GM12874 (cell line): ENCODE measurements around the gene CCR6.

Experiments
- TF ChIP-seq, protein P1 (sequence below): IDR thresholded peaks from 2 replicates; pipeline ENCODE4 v1.5.1; 2011; ENCODE audit warnings: low read depth, mild to moderate bottlenecking, control low read depth, low read length, moderate library complexity; ENCODE audit not compliant: insufficient read depth

The CCR6 gene

GRCh38 chr6:167089243-167090142 lies 33.4 kb upstream of the CCR6 start:
- TF ChIP-seq, protein P1, sequence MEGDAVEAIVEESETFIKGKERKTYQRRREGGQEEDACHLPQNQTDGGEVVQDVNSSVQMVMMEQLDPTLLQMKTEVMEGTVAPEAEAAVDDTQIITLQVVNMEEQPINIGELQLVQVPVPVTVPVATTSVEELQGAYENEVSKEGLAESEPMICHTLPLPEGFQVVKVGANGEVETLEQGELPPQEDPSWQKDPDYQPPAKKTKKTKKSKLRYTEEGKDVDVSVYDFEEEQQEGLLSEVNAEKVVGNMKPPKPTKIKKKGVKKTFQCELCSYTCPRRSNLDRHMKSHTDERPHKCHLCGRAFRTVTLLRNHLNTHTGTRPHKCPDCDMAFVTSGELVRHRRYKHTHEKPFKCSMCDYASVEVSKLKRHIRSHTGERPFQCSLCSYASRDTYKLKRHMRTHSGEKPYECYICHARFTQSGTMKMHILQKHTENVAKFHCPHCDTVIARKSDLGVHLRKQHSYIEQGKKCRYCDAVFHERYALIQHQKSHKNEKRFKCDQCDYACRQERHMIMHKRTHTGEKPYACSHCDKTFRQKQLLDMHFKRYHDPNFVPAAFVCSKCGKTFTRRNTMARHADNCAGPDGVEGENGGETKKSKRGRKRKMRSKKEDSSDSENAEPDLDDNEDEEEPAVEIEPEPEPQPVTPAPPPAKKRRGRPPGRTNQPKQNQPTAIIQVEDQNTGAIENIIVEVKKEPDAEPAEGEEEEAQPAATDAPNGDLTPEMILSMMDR, result no peak

DNA sequence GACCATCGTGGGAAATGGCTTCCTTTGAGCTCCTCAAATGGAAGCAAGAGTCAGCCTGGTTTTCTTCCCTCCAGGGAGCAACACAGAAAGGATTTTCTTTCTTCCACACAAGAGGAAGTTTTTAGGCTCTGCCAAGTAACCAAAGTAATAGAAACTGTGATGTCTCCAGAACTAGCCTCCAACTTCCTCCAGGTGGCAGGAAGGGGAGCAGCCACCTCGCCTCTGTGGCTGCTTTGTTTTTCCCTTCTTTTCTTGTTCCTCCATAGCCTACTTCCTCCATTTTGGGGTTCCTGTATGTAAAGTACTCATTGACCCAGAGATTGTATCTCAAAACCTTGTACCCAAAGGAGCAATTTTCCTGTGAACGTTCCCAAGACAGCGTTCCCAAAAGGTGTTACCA lies 32.7 kb upstream of the CCR6 start:
- TF ChIP-seq, protein P1, result no peak

DNA sequence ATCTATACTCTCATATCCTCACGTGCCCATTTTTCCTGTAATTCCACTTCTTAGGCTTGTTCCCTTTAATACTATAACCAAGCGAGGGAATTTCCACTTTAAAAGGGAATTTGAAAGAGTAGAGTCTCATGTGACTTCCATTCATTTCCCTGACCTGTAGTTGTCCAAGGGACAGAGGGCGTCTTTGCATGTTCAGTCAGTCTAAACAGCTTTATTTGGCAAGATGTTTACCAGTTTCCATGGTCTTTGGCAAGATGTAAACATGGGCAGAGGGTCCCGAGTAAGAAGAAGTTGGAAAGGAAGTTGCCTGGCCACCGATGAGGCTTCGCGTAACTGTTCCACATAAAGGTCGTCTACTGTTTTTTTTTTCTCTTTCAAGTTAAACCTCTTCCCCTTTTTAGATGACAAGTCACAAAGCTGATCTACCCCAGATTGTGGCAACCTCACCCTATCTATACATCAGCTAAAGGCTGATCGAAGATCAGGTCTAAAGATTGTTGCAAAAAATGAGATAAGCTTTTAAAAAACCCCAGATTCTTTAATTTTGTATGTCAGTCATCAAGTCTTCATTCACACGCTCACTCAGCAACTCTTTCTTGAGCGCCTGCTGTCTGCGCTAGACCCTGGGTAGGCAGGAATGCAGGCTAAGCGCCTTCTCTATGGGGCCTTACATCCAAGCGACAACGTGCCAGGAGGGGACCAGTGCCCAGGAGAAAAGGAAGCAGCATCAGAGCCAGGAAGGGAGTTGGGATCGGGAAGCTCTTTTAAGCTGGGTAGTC lies 31.7 kb upstream of the CCR6 start:
- TF ChIP-seq, protein P1, result no peak

- TF ChIP-seq, protein P1, result no peak
These were observed 31.1 kb upstream of the CCR6 start for GRCh38 chr6:167091805-167092107.

DNA sequence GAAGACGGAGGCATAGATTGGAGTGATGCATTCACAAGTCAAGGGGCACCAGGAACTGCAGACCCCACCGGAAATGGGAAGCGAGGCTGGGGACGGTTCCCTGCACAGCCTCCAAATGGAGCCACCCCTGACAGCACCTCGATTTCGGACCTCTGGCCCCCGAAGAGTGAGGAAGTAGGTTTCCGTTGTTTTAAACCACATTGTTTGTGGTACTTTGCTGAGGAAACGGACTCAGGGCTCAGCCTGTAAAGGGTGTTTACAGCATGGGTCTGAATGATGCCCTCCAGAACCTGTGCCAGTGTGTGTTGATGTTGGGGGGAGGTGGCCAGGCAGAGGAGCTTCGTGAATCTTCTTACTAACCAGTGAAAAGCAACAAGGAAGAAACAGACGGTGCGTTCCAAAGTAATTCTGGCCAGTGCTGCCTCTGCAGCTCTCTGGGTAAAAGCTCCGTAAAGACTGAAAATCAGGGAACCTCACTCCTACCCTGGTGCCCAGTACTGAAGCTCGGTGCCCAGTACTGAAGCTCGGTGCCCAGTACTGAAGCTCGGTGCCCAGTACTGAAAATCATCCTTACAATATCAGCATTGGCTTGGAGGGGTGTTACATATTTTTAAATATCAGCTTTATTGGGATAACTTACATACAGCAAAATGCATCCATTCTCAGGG lies 30.1 kb upstream of the CCR6 start:
- TF ChIP-seq, protein P1, result no peak

- TF ChIP-seq, protein P1, result no peak
These were observed 29.4 kb upstream of the CCR6 start for GRCh38 chr6:167093406-167093921.

- TF ChIP-seq, protein P1, result no peak
These were observed 28.9 kb upstream of the CCR6 start for GRCh38 chr6:167093922-167094432.
